Retina (tissue), 1 donor: Measurements from ENCODE around the gene ILF3.

Experiments used
- DNase-seq: peaks from one replicate; pipeline ENCODE4 v3.0.0-alpha.2; 2016

Gene ILF3

GRCh38 chr19:10653732-10654609 lies at the start of gene ILF3:
Gene ILF3, plus strand, starts transcription at chr19:10654346. Its CDS starts 16,260 bp downstream, at chr19:10670606.
- DNase-seq = peak; percentile 100

DNA sequence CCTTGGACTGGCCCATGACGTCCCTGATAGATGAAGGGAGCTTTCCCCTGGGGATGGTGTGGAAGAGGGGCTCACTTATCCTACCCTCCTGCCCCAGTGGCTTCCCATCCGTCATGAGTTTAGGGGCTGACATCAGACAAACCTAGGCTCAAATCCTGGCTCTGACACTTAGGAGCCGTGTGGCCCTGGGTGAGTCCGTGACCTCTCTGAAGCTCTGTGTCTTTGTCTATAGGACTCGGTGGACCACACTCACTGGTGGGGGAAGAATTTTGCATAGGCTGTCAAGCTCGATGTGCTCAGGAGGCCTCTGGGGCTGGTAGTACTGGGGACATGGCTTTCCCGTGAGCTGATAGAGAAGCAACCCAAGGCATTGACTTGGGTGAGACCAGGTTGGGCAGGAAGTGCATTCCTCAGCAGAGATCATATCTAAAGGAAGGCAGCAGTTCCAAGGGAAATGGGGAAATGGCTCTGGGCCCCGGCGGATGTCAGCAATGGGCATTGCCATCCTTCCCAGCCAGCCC lies 49.6 kb upstream of the ILF3 start:
- no peak for DNase-seq

DNA sequence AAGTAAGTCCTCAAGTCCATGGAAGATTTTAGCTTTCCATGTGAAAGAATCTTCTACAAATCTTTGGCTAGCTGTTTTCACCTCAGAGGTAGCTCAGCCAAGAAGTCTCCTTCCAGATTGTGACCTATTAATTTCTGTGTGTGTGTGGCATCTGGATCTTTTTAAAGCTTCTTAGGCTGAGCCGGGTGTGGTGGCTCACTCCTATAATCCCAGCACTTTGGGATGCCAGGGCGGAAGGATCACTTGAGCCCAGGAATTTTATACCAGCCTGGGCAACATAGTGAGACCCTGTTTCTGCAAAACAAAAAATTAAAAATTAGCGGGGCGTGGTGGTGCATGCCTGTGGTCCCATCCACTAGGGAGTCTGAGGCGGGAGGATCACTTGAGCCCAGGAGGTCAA lies 42.2 kb upstream of the ILF3 start:
- DNase-seq = no peak

- no peak for DNase-seq
Observed at GRCh38 chr19:10612499-10613119, 41.5 kb upstream of the ILF3 start.

GRCh38 chr19:10615429-10616023 lies 38.6 kb upstream of the ILF3 start:
- DNase-seq = no peak

- no peak for DNase-seq
Observed at GRCh38 chr19:10617409-10618121, 36.6 kb upstream of the ILF3 start.

- DNase-seq = no peak
Observed at GRCh38 chr19:10618846-10619245, 35.3 kb upstream of the ILF3 start.

DNA sequence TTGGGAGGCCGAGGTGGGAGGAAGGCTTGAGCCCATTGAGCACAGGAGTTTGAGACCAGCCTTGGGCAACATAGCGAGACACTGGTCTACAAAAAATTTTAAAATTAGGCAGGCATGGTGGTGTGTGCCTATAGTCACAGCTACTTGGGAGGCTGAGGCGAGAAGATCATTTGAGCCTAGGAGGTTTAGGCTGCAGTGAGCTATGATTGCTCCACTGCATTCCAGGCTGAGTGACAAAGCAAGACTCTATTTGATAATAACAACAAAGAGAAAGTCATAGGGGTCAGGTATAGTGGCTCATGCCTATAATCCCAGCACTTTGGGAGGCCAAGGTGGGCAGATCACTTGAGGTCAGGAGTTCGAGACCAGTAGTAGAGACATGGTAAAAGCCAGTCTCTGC lies 33.4 kb upstream of the ILF3 start:
- no peak for DNase-seq

DNA sequence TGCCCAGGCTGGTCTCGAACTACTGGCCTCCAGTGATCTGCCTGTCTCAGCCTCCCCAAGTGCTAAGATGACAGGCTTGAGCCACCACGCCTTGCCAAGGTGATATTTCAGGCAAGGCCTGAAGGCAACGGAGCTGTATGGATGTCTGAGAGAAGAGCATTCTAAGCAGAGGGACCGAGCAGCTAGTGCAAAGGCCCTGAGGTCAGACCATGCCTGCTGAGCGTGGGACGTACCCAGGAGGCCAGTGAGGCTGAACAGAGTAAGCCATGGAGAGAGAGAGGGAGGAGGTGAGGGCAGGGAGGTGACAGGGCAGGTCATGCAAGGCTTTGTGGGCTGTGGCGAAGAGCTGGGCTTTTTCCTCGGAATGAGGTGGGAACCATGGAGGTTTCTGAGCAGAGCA lies 32.2 kb upstream of the ILF3 start:
- no peak for DNase-seq

- no peak for DNase-seq
Observed at GRCh38 chr19:10624585-10624984, 29.6 kb upstream of the ILF3 start.

DNA sequence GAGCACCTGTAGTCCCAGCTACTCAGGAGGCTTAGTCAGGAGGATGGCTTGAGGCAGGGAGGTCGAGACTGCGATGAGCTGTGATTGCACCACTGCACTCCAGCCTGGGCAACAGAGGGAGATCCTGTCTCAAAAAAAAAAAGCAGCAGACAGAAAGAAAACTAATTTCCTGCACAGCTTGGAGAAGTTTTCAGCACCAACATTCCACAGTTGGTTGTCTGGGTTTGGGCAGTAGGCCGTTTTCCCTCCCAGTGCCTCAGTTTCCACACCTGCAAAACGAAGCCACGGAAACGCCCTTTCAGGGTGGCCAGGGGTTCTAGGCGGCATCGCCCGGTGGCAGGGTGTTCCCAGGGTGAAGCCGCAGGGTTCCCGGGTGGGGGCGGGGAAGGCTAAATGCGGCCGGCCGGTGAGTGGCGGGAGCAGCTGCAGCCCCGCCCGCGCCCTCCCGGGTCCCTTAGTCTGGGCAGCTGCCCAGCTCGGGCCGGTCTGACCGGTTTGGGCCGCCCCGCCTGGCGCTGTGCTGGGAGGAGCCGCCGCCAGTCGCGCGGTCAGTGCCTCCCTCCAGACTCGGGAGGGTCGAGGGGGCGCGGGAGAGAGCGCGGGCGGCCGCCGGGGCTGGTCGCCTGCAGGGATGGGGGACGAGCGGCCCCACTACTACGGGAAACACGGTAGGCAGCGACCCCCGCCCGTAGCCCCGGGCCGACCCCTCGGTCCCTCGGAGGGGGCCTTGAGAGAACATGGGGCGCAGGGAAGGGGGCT lies 29.0 kb upstream of the ILF3 start, which contains the start of gene SLC44A2:
Gene SLC44A2, plus strand, starts transcription at position 551 of the 759 bp plus-strand sequence. Its CDS starts 81 bp downstream, at position 632.
- peak; percentile 66 for DNase-seq

- no peak for DNase-seq
Observed at GRCh38 chr19:10625762-10626138, 28.4 kb upstream of the ILF3 start.

GRCh38 chr19:10631874-10632273 lies 22.3 kb upstream of the ILF3 start:
- DNase-seq = no peak

DNA sequence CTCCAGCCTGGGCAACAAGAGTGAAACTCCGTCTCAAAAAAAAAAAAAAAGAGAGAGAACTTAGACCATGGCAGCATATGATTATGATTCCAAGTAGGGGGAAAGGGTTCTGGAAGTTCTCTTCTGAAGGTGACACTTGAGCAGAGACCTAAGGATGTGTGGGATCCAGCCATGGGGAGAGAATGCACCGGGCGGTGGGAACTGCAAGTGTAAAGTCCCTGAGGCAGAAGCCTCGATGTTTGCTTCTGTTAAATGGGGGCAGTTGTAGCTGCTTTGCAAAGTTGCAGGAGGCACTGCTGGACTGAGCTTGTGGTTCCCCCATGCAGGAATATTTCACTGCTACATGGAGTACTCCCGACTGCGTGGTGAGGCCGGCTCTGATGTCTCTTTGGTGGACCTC lies 19.7 kb upstream of the ILF3 start:
- no peak for DNase-seq

GRCh38 chr19:10634963-10635362 lies 19.2 kb upstream of the ILF3 start:
- DNase-seq = no peak

DNA sequence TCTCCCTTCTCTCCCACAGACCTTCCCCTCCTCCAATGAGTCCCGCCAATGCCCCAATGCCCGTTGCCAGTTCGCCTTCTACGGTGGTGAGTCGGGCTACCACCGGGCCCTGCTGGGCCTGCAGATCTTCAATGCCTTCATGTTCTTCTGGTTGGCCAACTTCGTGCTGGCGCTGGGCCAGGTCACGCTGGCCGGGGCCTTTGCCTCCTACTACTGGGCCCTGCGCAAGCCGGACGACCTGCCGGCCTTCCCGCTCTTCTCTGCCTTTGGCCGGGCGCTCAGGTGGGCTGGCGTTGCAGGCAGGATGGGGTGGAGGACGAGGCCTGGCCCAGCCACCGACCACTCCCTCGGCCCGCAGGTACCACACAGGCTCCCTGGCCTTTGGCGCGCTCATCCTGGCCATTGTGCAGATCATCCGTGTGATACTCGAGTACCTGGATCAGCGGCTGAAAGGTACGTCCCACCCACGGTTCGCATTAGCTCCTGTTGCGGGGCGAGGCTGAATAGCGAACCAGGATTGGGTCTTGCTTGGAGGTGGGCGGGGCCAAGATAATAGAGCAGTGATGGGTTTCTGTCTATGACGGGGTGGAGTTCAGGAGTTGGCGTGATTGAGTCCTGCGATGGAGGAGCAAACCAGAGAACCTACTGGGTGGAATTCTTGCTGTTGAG lies 17.7 kb upstream of the ILF3 start:
- DNase-seq = no peak

GRCh38 chr19:10637894-10638293 lies 16.3 kb upstream of the ILF3 start:
- DNase-seq = no peak

DNA sequence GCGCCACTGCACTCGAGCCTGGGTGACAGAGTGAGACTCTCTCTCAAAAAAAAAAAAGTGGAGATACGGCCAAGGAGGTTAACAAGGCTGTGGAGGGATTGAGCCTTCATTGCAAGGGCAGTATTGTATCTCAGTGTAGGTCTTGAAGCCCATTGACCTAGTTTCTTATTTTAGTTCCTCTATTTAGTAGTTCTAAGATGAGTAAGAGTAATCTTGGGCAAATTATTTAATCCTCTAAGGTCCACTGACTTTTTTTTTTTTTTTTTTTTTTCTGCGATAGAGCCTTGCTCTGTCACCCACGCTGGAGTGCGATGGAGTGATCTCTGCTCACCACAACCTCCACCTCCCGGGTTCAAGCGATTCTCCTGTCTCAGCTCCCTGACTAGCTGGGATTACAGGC lies 14.3 kb upstream of the ILF3 start:
- no peak for DNase-seq

DNA sequence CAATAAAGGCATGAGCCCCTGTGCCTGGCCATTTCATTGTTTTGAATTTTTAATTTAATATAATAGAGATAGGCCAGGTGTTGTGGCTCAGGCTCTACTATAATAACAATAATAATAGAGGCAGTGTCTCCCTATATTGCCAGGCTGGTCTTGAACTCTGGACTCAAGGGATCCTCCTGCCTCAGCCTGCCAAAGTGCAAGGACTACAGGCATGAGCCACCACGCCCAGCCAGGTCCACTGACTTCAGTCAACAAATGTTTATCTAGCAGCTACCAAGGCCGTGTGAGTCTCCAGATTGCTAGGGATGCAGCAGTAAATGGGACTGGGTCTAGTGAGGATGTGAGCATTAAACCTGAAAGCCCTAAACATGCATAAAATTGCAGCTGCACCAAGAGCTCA lies 13.8 kb upstream of the ILF3 start:
- DNase-seq = no peak

- no peak for DNase-seq
Observed at GRCh38 chr19:10641248-10641647, 12.9 kb upstream of the ILF3 start.

DNA sequence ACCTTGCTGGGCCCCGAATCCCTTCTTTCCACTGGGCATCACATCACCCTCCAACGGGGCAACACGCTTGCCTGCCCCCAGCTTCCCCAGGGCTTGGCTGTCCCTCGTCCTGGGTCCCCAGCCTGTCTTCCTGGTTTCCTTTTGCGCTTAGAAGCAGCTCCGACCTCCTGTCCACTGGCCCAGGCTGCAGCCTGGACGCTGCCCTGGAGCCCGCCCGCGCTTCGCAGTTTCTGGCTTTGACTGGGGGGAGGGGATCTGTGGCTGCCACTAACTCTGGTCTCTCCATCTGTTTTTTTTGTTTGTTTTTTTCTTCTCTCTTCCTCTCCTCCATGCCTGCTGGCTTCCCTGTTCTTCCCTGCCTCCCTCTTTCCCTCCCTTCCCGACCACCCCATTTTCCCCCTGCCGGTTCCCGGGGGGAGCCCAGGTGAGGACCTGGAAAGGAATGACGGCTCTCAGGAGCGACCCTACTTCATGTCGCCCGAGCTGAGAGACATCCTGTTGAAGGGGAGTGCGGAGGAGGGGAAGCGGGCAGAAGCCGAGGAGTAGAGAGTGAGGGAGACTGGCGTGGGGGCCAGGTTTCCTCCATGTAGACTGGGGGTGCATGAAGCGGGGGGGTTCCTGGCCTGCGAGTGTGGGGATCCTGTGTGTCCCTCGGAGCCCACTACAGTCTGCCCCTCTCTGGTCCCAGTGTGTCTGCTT lies 11.5 kb upstream of the ILF3 start:
- no peak for DNase-seq
